NCI-H774 (cell line): ENCODE measurements around the gene RHOC.

ENCODE experiments used
- DNase-seq: peaks from one replicate; lab custom pipeline; 2025; lab: John Stamatoyannopoulos, UW

RHOC gene

GRCh38 chr1:112677501-112677900 is 29.4 kb downstream of the RHOC start:
- no peak for DNase-seq

- no peak for DNase-seq
These were observed 30.4 kb downstream of the RHOC start for GRCh38 chr1:112676543-112676942.

GRCh38 chr1:112675728-112676381 is 31.1 kb downstream of the RHOC start:
- no peak for DNase-seq

GRCh38 chr1:112674986-112675727 is 31.8 kb downstream of the RHOC start:
- DNase-seq, result no peak

- DNase-seq, result peak; percentile 65
These were observed 32.4 kb downstream of the RHOC start, which contains the start of gene MOV10 for GRCh38 chr1:112674440-112674985. Gene MOV10, plus strand, starts transcription at chr1:112674659. Its CDS starts 254 bp downstream, at chr1:112674913.

GRCh38 chr1:112673592-112674439 is 33.1 kb downstream of the RHOC start:
- no peak for DNase-seq

- no peak for DNase-seq
These were observed 34.1 kb downstream of the RHOC start for GRCh38 chr1:112672842-112673241.

- no peak for DNase-seq
These were observed 34.9 kb downstream of the RHOC start for GRCh38 chr1:112672009-112672408.

GRCh38 chr1:112666946-112667345 is 40.0 kb downstream of the RHOC start:
- DNase-seq, result no peak

GRCh38 chr1:112665857-112666256 is 41.1 kb downstream of the RHOC start:
- no peak for DNase-seq

- no peak for DNase-seq
These were observed 55.7 kb downstream of the RHOC start for GRCh38 chr1:112651205-112651604.
